GM12878 (cell line): ENCODE data around the gene PLXNA4. TPM values are rescaled to one million over a fixed set of nuclear protein-coding genes. Genes with fewer than 3 reads are reported as not detected.

Experiments
- ATAC-seq: fragments of 200-7000 bp; cut with Tn5 transposase; 3 replicates; pipeline ENCODE4 v1.9.1; 2020; ENCODE audit warnings: mild to moderate bottlenecking, moderate library complexity
- BruUV-seq: library from RNA; stranded (reverse); fragments of 400-500 nt; replicated peaks from 2 replicates; lab custom pipeline; 2021; lab: Mats Ljungman, UMichigan
- CTCF ChIA-PET: fragments of 300-600 bp; sonication (Branson Sonifier 250); formaldehyde crosslinking; extraction: SDS; loops from one replicate; lab custom pipeline; 2021; ENCODE audit warnings: inconsistent platforms; lab: Yijun Ruan, JAX
- POLR2A ChIA-PET: fragments of 350-600 bp; formaldehyde crosslinking; extraction: SDS; loops from one replicate; lab custom pipeline; 2021; ENCODE audit warnings: inconsistent platforms; lab: Charles Lee
- RAD21 ChIA-PET: fragments of 300-600 bp; sonication (Branson Sonifier 250); formaldehyde crosslinking; loops from one replicate; lab custom pipeline; 2023; ENCODE audit warnings: antibody characterized with exemption; ENCODE audit not compliant: unreplicated experiment; lab: Charles Lee
- SMC1A ChIA-PET: fragments of 300-600 bp; sonication (Branson Sonifier 250); formaldehyde crosslinking; loops from one replicate; lab custom pipeline; 2023; ENCODE audit not compliant: unreplicated experiment, uncharacterized antibody; lab: Charles Lee
- DNase-seq: peaks from one replicate; pipeline ENCODE4 v3.0.0-alpha.2; 2011; ENCODE audit warnings: low read depth, low spot score
- FAIRE-seq: peaks from 3 replicates; lab custom pipeline; 2011; peaks lifted over from hg19 to GRCh38; lab: Jason Lieb, UNC
- H2AFZ ChIP-seq: 2 replicates; pipeline ENCODE4 v1.6.0; 2011; ENCODE audit warnings: low read depth, low read length, control low read depth; ENCODE audit not compliant: control insufficient read depth
- H3K27ac ChIP-seq: 2 replicates; pipeline ENCODE4 v1.5.1; 2011; ENCODE audit warnings: control low read depth; ENCODE audit not compliant: control insufficient read depth, insufficient read depth
- H3K27me3 ChIP-seq, 2 experiments: replicated peaks in 1 of 2; 2 replicates each; pipeline versions ENCODE4 v1.6.0 to v1.6.1; 2011; ENCODE audit warnings: low read length in 1 of 2; ENCODE audit not compliant: control insufficient read depth in 2 of 2, insufficient read depth in 2 of 2
- H3K36me3 ChIP-seq, 2 experiments: 2 replicates each; pipeline ENCODE4 v1.5.1; 2011; ENCODE audit warnings: low read length in 1 of 2; ENCODE audit not compliant: control insufficient read depth in 2 of 2, insufficient read depth in 2 of 2
- H3K4me1 ChIP-seq: 2 replicates; pipeline ENCODE4 v1.6.1; 2011; ENCODE audit warnings: mild to moderate bottlenecking, low read length, moderate library complexity, mixed read lengths; ENCODE audit not compliant: control insufficient read depth, insufficient read depth
- H3K4me2 ChIP-seq: 2 replicates; pipeline ENCODE4 v1.6.0; 2011; ENCODE audit warnings: control low read depth; ENCODE audit not compliant: control insufficient read depth, insufficient read depth
- H3K4me3 ChIP-seq: fragments of 200-600 bp; sonication (generic); 2 replicates; pipeline ENCODE4 v1.5.1; 2016
- H3K79me2 ChIP-seq: 2 replicates; pipeline ENCODE4 v1.6.0; 2011; ENCODE audit warnings: low read length; ENCODE audit not compliant: control insufficient read depth, insufficient read depth
- H3K9ac ChIP-seq: 2 replicates; pipeline ENCODE4 v1.8.0; 2011; ENCODE audit warnings: low read length, control low read depth, mixed read lengths; ENCODE audit not compliant: control insufficient read depth, insufficient read depth
- H3K9me3 ChIP-seq: replicated peaks from 3 replicates; pipeline ENCODE4 v1.5.1; 2011; ENCODE audit warnings: mild to moderate bottlenecking, low read length; ENCODE audit not compliant: control insufficient read depth, insufficient read depth
- H4K20me1 ChIP-seq: 2 replicates; pipeline ENCODE4 v1.6.0; 2011; ENCODE audit not compliant: control insufficient read depth, insufficient read depth
- CREB1 ChIP-seq: IDR thresholded peaks from 2 replicates; pipeline ENCODE4 v1.6.1; 2012; ENCODE audit warnings: low read depth, mild to moderate bottlenecking, inconsistent platforms
- TCF3 ChIP-seq: IDR thresholded peaks from 2 replicates; pipeline ENCODE4 v1.6.1; 2012; ENCODE audit warnings: low read depth, mild to moderate bottlenecking, low read length, borderline replicate concordance; ENCODE audit not compliant: insufficient read depth
- WGBS: methylation state at CpG from one replicate; pipeline ENCODE4 v1.1.6; 2016; ENCODE audit warnings: low lambda C conversion rate; ENCODE audit not compliant: insufficient replicate concordance, insufficient coverage; ENCODE audit errors: missing lambda C conversion rate; 5-methylcytosine and 5-hydroxymethylcytosine counted together
- in situ Hi-C: fragments of 300-500 bp; cut with MboI; formaldehyde crosslinking; loops from 9 replicates; pipeline ENCODE4 v1.14.3; 2018; ENCODE audit warnings: mixed read lengths
- intact Hi-C: fragments of 100-400 bp; cut with micrococcal nuclease; formaldehyde crosslinking; loops from one replicate; pipeline ENCODE4 v1.14.2; 2022; ENCODE audit not compliant: unreplicated experiment
- polyA plus RNA-seq, 11 experiments: library from polyadenylated mRNA; depleted of rRNA in 4 of 11; unstranded in 6 of 11; stranded (reverse) in 5 of 11; fragments of >200 nt; fragmentation: Nextera tagmentation in 4 of 11; fragmentation: Illumina TruSeq in 1 of 11; extraction: Ambion mirVana in 4 of 11; extraction: Trizol in 1 of 11; gene quantifications; 1 replicate in 1 of 11; 2 replicates in 10 of 11; pipeline versions ENCODE4 v1.2.1 to v1.2.3, GENCODE V29; 2011 to 2016; ENCODE audit warnings: inconsistent platforms in 2 of 11, missing spikeins in 2 of 11, low read depth in 1 of 11
- total RNA-seq, 4 experiments: library from RNA; depleted of rRNA in 3 of 4; stranded (reverse); fragments of >200 nt in 3 of 4; fragmentation: Illumina TruSeq in 1 of 4; extraction: Trizol in 1 of 4; gene quantifications; 2 replicates each; pipeline versions ENCODE4 v1.2.1 to v1.2.3, GENCODE V29; 2013 to 2021
- TF ChIP-seq, protein P1 (sequence below): fragments of 450-650 bp; IDR thresholded peaks from 2 replicates; pipeline ENCODE4 v1.6.1; 2017; ENCODE audit warnings: antibody characterized with exemption, mild to moderate bottlenecking, moderate library complexity

Gene PLXNA4
- total and polyA plus RNA-seq, 10 of the 15 experiments (the other 5 are each of a cell fraction or from before 2014, with no cell fraction given): 0.03 TPM; not detected in 9

DNA sequence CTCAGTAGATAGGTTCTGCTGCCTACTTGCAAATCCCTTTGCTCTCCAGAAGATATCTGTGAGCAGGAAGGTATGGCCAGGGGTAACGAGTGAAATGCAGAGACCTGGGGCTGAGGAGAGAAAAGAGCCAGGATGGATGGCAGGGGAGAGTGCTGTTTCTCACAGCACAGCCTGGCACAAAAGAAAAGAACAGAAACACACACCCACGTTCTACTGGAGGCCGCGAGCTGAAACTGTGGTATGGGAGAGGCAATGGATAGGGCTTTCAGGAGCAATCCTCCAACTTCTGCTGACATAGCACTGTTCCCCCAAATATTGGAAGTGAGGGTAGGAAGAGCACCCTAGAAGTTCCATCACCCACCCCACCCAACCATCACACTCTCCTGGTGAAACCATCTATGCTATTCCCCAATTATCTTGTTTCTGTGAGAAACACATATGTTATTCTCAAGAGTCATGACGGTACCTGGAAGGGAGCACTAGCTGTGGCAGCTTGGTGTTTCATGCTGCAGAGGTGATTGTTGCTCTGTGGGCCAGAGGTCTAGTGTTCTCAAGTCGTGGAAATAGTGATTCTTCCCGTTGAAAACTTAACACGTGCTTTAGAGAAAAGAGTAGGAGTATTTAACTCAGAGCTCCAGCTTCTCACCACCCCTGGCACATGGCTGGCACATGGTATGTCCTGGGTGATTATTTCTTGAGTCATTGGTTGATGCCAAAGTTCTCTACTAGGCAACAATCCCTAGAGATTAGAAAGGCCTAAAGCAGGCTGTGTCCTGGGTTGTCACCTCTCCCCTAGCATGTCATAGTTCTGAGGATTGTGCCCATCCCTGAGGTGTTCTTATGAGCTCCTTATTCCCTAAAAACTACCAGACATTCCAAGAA, 198.3 kb downstream of the PLXNA4 start:
- intact Hi-C loops (no loop called here), in situ Hi-C loops (no loop called here)
- DNase-seq (no peak), ATAC-seq (no peak), FAIRE-seq (no peak)
- no peak overlapping the region for H3K4me2 ChIP-seq
- H3K36me3 ChIP-seq: no peaks in the 10 kb centered on the region
- no peak overlapping the region for H3K27ac ChIP-seq
- H3K27me3 ChIP-seq: peaks cover 0 to 2% of the 10 kb centered on the region in 2 experiments; a peak in 2 of 4 replicates
- BruUV-seq: no TSS peak
- H3K9me3 ChIP-seq: no peaks in the 10 kb centered on the region
- TF ChIP-seq, protein P1, sequence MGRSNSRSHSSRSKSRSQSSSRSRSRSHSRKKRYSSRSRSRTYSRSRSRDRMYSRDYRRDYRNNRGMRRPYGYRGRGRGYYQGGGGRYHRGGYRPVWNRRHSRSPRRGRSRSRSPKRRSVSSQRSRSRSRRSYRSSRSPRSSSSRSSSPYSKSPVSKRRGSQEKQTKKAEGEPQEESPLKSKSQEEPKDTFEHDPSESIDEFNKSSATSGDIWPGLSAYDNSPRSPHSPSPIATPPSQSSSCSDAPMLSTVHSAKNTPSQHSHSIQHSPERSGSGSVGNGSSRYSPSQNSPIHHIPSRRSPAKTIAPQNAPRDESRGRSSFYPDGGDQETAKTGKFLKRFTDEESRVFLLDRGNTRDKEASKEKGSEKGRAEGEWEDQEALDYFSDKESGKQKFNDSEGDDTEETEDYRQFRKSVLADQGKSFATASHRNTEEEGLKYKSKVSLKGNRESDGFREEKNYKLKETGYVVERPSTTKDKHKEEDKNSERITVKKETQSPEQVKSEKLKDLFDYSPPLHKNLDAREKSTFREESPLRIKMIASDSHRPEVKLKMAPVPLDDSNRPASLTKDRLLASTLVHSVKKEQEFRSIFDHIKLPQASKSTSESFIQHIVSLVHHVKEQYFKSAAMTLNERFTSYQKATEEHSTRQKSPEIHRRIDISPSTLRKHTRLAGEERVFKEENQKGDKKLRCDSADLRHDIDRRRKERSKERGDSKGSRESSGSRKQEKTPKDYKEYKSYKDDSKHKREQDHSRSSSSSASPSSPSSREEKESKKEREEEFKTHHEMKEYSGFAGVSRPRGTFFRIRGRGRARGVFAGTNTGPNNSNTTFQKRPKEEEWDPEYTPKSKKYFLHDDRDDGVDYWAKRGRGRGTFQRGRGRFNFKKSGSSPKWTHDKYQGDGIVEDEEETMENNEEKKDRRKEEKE: no peak
- TF ChIP-seq CREB1 (no peak), TCF3 (no peak)
- 30% methylated on average over 8 of the region's 8 CpGs for WGBS
- H3K79me2 ChIP-seq: no peaks in the 10 kb centered on the region
- ChIA-PET RAD21 (no interaction called here), CTCF (interaction anchor here (0.6 kb wide), 1 partner anchor 433 kb away, joined by 3 read pairs; no protein-coding TSS in a partner anchor), POLR2A (no interaction called here), SMC1A (interaction anchor here (0.6 kb wide), 1 partner anchor 1614 kb away, joined by 3 read pairs; no protein-coding TSS in a partner anchor)
- no peak overlapping the region for H3K9ac ChIP-seq
- H3K4me3 ChIP-seq: no peak overlapping the region
- H4K20me1 ChIP-seq: no peaks in the 10 kb centered on the region
- H3K4me1 ChIP-seq: no peaks in the 10 kb centered on the region
- H2AFZ ChIP-seq: no peak overlapping the region
